Mammary epithelial cell (primary cell): Measurements from ENCODE around the gene RBMS3.

Experiments used
- CTCF ChIP-seq, 2 donors: IDR thresholded peaks in 1 of 2; conservative IDR thresholded peaks in 1 of 2; 2 replicates each; pipeline ENCODE4 v1.5.1; 2011 to 2012; ENCODE audit warnings: inconsistent platforms in 2 of 2, low read length in 2 of 2, mild to moderate bottlenecking in 2 of 2, control low read depth in 1 of 2, low read depth in 1 of 2; ENCODE audit not compliant: insufficient read depth in 1 of 2; ENCODE audit errors: extremely low read depth in 1 of 2
- EZH2 ChIP-seq: IDR thresholded peaks from 2 replicates; pipeline ENCODE4 v1.6.1; 2012; ENCODE audit warnings: low read length, inconsistent platforms, borderline replicate concordance

GRCh38 chr3:29976871-29977270 is 696.0 kb downstream of the RBMS3 start:
- TF ChIP-seq CTCF (conservative IDR thresholded peaks at IDR 0.05 in 1 of 2, IDR thresholded peaks at IDR 0.05 in 1 of 2; ENCODE audit: extremely low read depth in 1 of 2, insufficient read depth in 1 of 2, low read depth in 1 of 2, low read length in 2 of 2) (no peak), EZH2 (no peak)
